Stomach (tissue), 4 donors: Measurements from ENCODE around the gene SACM1L.

Source experiments
- CTCF ChIP-seq, 7 experiments: fragments of 450-650 bp in 4 of 7; fragments of 200-600 bp in 3 of 7; sonication (generic) in 3 of 7; IDR thresholded peaks; one replicate each; pipeline ENCODE4 v1.5.1; 2016 to 2019; ENCODE audit warnings: antibody characterized with exemption in 7 of 7, control low read depth in 2 of 7, mild to moderate bottlenecking in 1 of 7
- EP300 ChIP-seq: sonication (generic); formaldehyde crosslinking; IDR thresholded peaks from one replicate; pipeline ENCODE4 v1.6.1; 2017; ENCODE audit warnings: antibody characterized with exemption
- POLR2A ChIP-seq, 4 donors: fragments of 450-650 bp; IDR thresholded peaks; one replicate each; pipeline ENCODE4 v1.6.1; 2016; ENCODE audit warnings: antibody characterized with exemption in 4 of 4, control low read depth in 2 of 4, mild to moderate bottlenecking in 1 of 4, moderate library complexity in 1 of 4
- POLR2AphosphoS5 ChIP-seq, 3 donors: sonication (generic); formaldehyde crosslinking; IDR thresholded peaks; one replicate each; pipeline ENCODE4 v1.6.1; 2016; ENCODE audit warnings: antibody characterized with exemption in 3 of 3

- TF ChIP-seq POLR2AphosphoS5 (IDR thresholded peaks at IDR 0.05) (no peak), CTCF (IDR thresholded peaks at IDR 0.05) (no peak), POLR2A (IDR thresholded peaks at IDR 0.05) (no peak), EP300 (no peak)
Observed at GRCh38 chr3:45762647-45763302, 73.6 kb downstream of the SACM1L start.
